GM21528 (cell line): ENCODE data around the gene FREY1.

Source experiments
- ATAC-seq: cut with Tn5 transposase; IDR thresholded peaks from one replicate; pipeline ENCODE4 v1.9.1; 2021; ENCODE audit warnings: mild to moderate bottlenecking, moderate library complexity; ENCODE audit not compliant: unreplicated experiment, low FRiP score

FREY1 gene, protein sequence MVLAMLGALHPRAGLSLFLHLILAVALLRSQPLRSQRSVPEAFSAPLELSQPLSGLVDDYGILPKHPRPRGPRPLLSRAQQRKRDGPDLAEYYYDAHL

DNA sequence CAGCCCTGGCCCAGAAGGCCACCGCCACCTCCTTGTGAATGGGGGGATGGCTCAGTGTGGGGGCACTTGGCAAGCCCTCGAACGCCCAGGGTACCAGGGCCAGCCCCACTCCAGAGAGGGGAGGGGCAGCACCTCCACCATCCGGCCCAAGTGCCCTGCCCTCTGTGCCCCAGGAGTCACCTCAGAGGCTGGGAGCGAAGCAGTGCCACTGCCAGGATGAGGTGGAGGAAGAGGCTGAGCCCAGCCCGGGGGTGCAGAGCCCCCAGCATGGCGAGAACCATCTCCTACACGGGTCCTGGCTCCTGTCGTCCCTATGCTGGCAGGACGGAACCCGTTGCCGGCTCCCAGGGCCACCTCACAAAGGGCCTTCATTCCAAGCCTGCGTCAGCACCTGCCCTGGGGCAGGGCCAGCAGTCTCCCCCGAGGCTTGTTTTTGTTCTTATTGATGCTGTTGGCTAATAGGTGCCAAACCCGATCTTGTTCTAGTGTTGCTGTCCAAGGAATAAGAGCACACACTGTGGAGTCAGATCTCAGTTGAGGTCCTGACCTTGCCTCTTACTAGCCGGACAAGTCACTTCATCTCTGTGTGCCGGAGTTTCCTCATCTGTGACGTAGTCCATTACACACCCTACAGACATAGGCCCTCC lies at the start of gene FREY1:
Gene FREY1 (minus strand): TSS at position 307 of the 647 bp plus-strand sequence. CDS start 26 bp downstream, at position 281.
- no peak for ATAC-seq

DNA sequence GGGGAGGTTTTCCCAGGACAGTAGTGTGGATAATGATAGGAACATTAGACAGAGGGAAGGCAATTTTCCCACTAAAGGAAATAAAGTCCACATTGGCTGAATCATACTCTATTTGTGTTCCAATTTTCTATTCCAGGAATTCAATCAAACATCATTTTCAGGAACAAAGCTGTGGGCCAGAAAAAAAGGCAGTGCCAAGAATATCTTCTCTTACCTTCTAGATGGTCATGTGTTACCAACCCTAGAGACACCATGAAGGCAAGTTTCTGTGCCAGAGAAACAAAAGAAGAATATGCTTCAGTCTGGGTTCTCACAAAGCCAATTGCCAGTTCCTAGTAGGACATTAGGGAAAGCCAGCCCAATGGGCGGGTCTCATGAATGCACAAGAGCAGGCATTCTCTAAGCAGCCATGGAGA lies 42.9 kb upstream of the FREY1 start:
- no peak for ATAC-seq

DNA sequence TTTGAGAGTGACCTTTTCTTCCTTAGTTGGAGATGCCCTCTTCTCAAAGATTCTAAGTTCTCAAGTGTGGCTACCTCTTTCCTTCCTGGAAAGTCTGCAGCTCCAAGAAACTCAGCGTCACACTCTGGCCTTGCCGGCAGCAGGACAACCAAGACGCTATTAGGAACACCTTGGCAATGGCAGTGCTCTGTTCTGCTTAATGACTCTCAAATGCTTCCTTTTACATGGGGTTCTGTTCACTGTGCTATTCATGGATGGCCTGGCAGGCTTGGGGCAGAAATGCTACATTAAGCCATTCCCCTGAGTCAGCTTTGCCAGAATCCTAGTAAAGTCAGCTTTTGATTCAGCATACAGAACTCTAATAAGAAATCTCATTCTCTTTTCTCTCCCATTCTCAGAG lies 41.3 kb upstream of the FREY1 start:
- no peak for ATAC-seq

DNA sequence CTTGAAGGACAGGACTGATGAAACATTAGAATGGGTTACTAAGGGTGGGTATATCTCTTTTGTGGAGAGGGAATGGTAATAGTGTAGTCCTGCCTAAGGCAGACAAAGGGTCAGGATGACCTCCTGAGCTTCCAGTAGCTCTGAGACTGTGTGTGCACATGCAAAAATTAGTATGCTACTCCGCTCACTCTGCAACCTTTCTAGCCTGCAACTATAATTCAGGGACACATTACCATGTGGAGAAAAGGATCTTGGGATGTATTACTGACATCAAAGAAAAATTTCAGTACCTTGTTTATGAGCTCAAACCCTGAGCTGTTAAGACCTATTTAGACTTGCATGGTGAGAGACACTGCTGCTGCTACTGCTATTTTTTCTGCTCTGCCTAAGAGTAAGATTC lies 40.8 kb upstream of the FREY1 start:
- no peak for ATAC-seq

DNA sequence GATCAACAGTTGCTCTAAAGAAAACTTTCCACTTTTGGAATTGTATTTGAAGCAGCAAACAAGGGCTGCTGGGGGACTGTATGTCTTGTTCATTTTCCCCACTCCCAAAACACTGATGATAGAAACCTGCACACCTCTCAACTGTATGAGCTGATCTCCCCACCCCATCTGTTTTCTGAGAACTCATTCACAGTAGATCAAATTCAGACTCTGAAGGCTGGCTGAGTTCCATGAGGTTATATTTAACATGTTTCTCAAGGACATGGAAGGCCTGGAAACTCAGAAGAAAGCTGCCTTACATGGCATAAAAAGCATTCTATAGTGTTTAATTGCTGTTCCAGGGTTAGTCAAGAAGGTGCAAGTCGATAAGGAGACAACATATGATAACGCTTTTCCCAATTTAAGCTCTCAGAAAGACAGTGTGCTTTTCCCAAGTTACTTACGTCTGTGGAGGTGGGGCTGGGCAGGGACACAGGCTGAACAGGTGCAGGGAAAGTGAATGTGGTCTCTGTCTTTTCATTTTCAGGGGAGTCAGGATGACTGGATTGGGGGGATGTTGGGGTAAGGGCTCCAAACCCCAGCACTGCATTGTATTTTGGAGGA lies 38.4 kb upstream of the FREY1 start:
- ATAC-seq: no peak

DNA sequence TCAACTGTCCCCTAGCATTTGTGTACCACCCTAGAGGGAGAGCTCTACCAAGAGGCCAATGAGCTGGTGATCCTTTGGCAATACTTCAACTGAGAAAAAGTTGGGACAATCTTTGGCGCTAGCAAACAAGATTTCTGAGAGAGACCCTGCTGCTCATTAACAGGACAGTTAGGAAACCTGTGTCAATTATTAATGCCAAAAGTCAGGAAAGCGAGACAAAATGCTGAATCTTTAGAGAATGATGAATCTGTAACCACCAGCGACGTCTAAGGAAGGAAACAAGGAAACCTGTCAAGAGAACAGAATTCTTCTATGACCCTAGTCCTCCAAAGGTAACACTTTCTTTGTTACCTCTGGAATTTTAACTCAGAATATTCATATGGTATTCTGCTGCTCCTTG lies 35.3 kb upstream of the FREY1 start:
- ATAC-seq: no peak

DNA sequence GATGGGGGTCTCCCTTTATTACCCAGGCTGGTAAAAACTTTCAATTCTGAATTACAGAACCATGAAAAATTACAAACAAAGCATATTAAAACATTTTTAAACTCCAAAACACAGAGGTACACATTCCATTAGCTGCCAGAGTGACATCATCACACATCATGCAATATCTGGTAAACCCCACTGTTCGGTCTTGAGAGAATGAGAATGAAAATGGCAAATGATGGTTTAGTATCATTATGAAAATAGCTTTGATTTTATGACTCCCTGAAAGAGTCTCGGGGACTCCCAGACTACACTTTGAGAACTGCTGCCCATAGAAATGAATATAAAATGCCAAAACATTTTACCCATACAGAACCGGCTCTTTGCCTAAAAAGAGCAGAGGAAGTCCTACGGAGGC lies 34.2 kb upstream of the FREY1 start:
- ATAC-seq: no peak

DNA sequence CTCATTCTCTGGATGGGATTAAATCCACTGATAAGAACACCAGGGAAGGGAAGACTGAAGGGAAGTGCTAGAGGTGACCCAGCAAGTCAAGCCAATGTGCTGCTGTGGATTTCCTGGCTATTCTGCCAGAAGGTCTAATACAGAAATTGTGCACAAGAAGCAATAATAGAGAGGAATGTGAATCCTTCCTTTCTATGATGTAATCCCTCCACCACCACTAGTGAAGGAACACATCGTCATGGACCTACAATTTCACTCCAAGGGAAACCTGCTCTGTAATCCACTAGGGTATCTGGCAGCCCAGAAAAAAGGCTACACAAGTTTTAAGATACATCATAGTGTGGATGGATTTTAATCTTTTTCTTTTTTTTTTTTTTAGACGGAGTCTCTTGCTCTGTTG lies 32.8 kb upstream of the FREY1 start:
- no peak for ATAC-seq

DNA sequence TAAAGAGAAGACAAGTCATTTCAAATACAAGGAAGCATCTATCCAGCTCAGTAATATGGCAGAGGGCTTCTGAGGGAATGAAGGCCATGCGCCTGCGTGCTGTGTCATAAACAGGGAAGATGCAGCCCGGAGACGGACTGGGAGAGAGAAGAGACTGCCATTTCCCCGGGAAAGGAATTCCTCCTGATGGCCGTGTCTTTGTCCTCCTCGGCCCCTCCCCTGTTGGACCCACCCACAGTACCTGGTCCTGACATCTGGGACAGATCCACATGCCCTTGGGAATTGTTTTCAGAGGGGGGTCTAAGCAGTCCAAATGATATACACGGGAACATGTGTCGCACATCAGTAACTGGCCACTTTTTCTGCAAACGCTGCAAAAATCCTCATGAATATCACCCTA lies 30.8 kb upstream of the FREY1 start:
- no peak for ATAC-seq

DNA sequence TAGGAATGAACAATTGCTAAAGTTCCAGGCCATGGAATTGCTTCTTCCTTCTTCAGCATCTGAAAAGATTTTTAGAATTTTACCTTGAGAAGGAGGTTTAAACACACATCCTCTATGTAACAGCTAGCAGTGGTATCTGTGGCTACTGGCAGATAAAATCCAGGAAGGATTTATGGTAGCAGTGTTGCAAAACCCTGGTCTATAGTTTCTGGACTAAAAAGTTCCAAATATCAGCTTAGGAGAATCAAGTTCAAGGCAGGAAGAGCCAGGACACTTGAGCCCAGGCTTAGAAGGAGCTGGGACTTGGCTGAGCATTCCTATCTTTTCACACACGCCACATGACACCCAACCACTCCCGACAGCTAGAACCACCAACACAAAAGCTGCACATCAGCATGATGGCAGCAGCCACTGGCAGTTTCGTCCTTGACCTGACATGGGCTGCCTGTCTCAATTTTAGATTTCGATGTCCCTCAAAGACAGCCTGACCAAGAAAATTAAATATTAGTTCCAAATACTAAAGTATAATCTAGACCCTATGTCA lies 29.5 kb upstream of the FREY1 start:
- no peak for ATAC-seq

DNA sequence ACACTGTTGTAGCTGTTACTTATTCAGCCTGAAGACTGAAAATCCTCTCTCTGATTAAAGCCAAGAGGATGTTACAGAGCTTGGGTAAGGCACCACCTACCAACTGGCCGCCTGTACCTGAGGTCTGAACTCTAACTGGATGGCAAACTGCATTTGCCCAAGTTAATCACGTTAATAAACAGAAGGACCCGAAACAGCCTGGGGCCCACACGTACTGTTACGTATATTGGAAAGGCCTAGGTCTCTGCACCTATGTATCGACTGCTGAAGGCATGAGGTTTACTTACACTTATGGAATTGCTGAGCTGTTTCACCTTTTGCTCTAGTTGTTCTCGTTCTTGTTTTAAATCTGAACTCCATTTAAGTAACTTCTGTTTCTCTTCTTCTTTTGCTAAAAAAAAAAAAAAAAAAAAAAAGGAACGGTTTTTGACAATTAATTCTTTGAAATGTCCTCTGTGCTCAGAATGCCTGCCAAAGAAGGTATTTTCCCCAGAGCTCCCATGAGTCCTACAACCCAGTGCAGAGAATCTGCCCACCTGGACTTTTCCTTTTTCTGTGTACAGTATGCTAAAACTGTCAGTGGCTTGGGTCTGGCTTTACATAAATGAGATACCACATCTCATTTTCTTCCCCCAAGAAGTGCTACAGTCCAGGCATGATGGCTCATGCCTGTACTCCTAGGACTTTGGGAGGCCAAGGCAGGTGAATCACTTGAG lies 28.4 kb upstream of the FREY1 start:
- no peak for ATAC-seq

DNA sequence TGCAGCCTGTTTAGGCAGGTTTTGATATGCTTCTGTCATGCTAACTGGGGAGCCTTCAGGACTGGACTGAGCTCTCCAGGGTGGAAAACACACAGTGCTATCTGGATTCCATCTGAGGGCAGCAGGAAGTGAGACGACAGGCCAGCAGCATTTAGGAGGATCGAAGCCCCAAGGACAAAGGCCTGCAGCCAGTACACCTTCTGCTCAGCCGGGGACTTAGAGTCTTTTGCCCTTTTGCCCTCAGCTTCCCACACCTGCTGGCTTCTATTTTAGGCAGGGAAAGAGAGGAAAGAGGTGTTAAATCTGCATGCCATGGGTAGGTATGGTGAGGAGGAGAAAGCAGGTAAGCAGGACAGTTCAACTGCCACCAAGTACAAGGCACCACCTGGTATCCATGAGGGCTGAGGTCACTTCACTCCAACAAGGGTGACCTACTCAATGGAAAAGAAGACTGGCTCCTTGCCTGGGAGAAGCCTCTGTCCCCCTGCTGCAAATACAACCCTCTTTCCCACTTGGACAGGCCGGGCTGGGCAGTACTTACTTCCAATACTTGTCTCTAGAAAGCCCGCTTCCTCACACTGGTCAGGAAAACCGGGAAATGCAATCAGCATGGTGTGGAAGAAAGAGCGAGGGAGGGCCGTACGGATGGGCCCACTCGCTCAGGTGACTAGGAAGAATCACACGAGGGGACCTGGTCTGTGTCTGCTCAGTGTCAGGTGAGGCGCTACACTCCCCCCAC lies 27.7 kb upstream of the FREY1 start:
- ATAC-seq: no peak

DNA sequence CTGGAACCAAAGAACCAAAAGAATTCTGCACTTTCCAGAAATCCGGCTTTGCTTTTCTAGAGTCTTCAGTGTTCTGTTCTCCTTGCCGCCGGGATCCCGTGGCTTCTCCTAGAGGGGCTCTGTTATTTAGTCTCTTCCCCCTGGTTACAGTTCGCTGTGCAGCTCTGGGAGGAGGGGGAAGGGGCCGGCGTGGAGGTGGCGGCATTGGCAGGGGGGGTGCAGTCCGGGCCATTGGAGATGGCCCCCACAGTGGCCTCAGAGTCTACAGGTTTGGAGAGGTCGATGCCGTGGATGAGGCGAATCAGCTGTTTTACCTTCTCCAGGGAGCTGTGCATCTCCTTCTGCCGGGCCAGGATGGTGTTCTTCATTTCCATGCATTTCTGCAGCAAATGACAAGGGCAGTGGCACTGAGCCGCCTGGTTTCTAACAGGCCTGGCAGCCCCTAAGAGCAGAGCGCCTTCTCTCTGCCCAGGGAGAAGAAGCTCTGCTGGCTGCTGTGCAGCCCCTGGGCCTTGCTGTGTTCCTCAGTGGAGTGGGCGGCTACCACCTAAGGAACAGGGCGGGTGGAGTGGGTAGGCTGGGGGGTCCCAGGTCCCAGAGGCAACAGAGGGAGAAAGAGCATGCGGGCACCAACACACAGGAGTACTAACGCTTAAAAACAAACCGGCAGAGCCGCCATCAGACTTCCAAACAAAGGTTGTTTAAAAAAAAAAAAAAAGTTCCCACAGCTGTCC lies 26.9 kb upstream of the FREY1 start:
- ATAC-seq: no peak

DNA sequence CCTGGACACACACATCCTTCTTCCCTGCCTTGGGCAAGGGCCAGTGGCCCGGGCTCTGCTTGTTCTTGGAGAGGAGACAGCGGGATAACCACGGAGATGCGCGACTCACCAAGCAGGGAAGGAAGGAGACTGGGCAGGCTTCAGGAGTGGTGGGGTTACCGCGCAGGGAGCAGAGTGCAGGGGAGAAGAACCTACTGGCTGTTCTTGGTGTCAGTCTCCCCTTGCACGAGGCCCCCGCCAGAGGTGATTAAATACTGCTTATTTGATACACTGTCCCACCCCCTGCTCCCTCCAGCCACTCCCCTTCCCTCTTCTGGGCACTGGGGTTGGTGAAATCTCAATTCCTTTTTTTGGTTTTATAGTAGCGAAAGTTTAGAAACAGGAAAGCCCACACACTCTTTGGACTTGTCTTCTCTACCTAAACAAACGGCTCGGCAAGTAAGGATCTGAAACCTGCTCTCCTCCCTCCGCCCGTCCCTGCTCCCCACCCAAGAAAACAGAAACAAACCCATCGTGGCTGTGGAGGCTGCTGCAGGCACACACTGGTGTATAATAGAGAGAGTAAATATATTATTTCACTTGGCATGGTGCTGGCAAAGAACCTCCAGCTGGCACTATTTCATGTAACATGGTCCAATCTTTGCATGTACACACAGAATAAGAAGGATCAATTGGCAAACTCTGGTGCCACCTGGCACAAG lies 26.2 kb upstream of the FREY1 start:
- ATAC-seq: no peak

DNA sequence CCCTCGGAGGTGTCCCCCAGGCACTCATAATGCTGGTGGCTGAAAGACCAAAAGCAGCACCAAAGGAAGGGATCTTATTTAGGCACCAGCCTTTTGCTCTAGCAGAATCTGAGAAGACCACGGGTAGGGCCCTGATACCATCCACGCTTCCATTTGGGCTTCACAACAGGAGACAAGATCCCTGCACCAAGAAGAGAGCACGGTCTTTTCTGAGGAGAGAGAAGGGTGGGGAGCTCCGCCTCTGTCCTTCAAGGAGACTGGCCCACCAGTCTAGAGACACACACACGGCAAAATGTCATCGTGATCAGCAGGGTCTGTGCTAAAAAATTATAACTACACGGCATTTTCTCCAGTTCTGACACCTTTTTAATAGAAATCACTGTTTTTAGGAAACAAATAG lies 25.1 kb upstream of the FREY1 start:
- no peak for ATAC-seq

DNA sequence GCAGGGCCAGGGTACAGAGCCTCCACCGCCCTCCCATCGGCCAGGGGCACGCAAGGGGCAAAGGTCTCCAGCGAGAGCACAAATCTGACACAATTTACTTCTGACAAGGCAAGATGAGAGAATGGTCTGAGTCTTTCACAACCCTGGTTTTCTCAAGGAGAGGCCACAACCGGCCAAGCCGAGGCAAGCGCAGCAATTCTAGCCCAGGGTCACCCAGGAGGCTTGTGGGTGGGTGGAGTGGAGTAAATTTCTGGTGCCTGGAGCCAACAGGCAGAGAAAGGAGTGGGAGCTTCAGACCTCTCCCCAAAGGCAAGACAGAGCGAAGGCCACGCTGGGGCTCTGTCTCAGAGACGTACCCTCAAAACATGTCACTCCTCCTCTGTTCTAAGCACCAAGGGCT lies 24.7 kb upstream of the FREY1 start:
- no peak for ATAC-seq

DNA sequence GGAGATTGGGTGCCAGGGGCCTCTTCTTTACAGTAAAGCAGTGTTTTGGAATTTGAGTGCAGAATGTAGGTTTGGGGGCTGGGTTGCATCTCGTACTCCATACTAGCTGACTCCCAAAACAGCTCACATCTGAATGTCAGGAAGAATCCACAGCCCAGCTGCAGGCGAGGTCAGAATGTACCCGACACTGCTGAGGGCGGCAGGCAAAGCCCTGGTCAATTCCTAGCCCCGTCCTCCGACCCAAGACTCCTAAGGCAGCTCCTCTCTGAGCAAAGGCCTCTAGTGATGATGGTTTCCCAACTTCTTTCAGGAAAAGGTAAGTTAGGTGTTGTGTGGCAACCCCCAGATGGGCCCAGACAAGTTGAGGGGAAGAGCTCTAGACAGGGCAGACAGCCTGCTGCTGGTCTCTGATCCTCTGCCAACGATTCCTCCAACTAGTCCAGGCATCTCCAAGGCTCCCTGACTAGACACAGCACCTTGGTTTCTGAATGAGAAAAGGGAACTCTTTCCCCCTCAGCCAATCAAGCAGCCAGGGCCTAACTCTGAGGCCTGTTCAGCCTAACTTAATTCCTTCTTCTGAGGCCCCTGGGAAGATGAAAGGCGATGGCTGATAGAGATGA lies 24.0 kb upstream of the FREY1 start:
- no peak for ATAC-seq

DNA sequence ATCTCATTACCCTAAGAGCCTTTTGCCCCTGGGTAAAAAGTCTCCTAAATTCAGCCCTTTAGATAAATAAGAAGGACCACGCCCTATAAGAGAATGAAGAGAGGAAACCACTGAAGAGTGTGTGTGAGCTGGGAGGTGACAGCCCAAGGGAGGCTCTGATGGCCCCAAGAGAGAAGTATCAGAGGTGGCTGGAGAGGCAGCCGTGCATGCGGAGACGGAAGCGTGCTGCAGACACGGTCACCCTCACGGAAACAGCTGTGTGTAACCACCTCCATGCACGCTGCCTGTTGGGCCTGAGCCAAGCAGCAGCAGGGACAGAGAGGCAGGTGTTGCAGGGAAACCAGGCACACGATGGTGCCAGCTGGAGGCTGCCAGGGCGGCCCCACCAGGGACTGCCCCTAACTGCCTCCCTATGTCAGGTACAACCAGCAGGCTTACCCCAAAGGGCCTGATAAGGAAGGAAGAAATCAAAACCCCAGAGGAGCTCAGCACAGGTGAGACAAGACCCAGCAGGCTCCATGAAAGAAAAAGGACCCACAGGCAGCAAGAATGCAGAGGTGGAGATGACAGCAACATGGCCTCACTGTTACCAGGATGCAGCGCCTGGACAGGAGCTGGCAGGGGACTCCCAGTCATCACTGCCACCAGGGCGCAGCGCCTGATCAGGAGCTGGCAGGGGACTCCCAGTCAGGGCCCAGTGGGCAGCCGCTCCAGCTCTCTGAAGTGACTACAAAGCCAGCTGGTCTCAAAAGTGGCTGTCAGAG lies 23.1 kb upstream of the FREY1 start:
- peak; percentile 90 for ATAC-seq
